WTC11 (cell line): ENCODE measurements around the gene PLEKHN1. TPM values are rescaled to one million over a fixed set of nuclear protein-coding genes. Genes with fewer than 3 reads are reported as not detected.

Experiments used
- ATAC-seq: fragments of 200-7000 bp; cut with Tn5 transposase; 2 replicates; pipeline ENCODE4 v1.10.0; 2021; ENCODE audit warnings: mild to moderate bottlenecking, moderate library complexity
- CTCF ChIA-PET: fragments of 300-600 bp; sonication (Branson Sonifier 250); formaldehyde crosslinking; loops from one replicate; lab custom pipeline; 2021; ENCODE audit warnings: antibody characterized with exemption; lab: Charles Lee
- POLR2A ChIA-PET: fragments of 350-600 bp; sonication (Branson Sonifier 250); formaldehyde crosslinking; loops from one replicate; lab custom pipeline; 2021; ENCODE audit warnings: antibody characterized with exemption; lab: Charles Lee
- DNase-seq: peaks from one replicate; pipeline ENCODE4 v3.0.0; 2021; ENCODE audit warnings: low spot score
- H3K27ac Mint-ChIP-seq: 2 replicates; pipeline ENCODE4 v1.8.0; 2021; ENCODE audit warnings: mixed read lengths
- H3K27me3 Mint-ChIP-seq: 2 replicates; pipeline ENCODE4 v1.8.0; 2021; ENCODE audit warnings: low read depth, mild to moderate bottlenecking, moderate library complexity, mixed read lengths
- H3K36me3 Mint-ChIP-seq: 2 replicates; pipeline ENCODE4 v1.8.0; 2021; ENCODE audit warnings: mixed read lengths
- H3K4me1 Mint-ChIP-seq: 2 replicates; pipeline ENCODE4 v1.8.0; 2022; ENCODE audit warnings: mixed read lengths
- H3K4me3 Mint-ChIP-seq: 2 replicates; pipeline ENCODE4 v1.8.0; 2021; ENCODE audit warnings: mild to moderate bottlenecking, moderate library complexity, mixed read lengths
- H3K9me3 Mint-ChIP-seq: 2 replicates; pipeline ENCODE4 v1.8.0; 2021; ENCODE audit warnings: mixed read lengths
- CREM ChIP-seq: sonication (generic); formaldehyde crosslinking; IDR thresholded peaks from 2 replicates; pipeline ENCODE4 v1.8.1; 2022; ENCODE audit warnings: mild to moderate bottlenecking, missing genetic modification reagents, moderate library complexity
- EMX1 ChIP-seq: fragments of 250-450 bp; sonication (Bioruptor Pico); IDR thresholded peaks from 2 replicates; pipeline ENCODE4 v1.8.0; 2021; ENCODE audit warnings: mild to moderate bottlenecking
- ESRRA ChIP-seq: sonication (generic); formaldehyde crosslinking; IDR thresholded peaks from 2 replicates; pipeline ENCODE4 v1.8.1; 2022; ENCODE audit warnings: mild to moderate bottlenecking, missing genetic modification reagents, borderline replicate concordance
- TEAD1 ChIP-seq: sonication (generic); formaldehyde crosslinking; IDR thresholded peaks from 2 replicates; pipeline ENCODE4 v1.8.0; 2022; ENCODE audit warnings: mild to moderate bottlenecking, missing genetic modification reagents
- ZNF317 ChIP-seq: sonication (generic); formaldehyde crosslinking; IDR thresholded peaks from 2 replicates; pipeline ENCODE4 v1.8.1; 2023; ENCODE audit warnings: low read depth, mild to moderate bottlenecking, moderate library complexity, missing genetic modification reagents, borderline replicate concordance
- ZNF423 ChIP-seq: fragments of 250-450 bp; sonication (Bioruptor Pico); IDR thresholded peaks from 2 replicates; pipeline ENCODE4 v2.1.2; 2022; ENCODE audit warnings: mild to moderate bottlenecking, moderate library complexity
- total RNA-seq: library from RNA; stranded (reverse); gene quantifications from 3 replicates; pipeline ENCODE4 v1.2.3, GENCODE V29; 2021
- TF ChIP-seq, protein P1 (sequence below): fragments of 250-450 bp; sonication (Bioruptor Pico); IDR thresholded peaks from 2 replicates; pipeline ENCODE4 v1.8.0; 2021; ENCODE audit warnings: mild to moderate bottlenecking
- TF ChIP-seq, protein P2 (sequence below): fragments of 250-450 bp; sonication (Bioruptor Pico); IDR thresholded peaks from 2 replicates; pipeline ENCODE4 v1.9.0; 2021; ENCODE audit warnings: moderate library complexity, mild to moderate bottlenecking, inconsistent platforms, borderline replicate concordance
- TF ChIP-seq, protein P3 (sequence below): sonication (generic); formaldehyde crosslinking; IDR thresholded peaks from 2 replicates; pipeline ENCODE4 v1.8.1; 2023; ENCODE audit warnings: mild to moderate bottlenecking, missing genetic modification reagents, moderate library complexity
- TF ChIP-seq, protein P4 (sequence below): sonication (generic); formaldehyde crosslinking; conservative IDR thresholded peaks from 2 replicates; pipeline ENCODE4 v1.8.1; 2023; ENCODE audit warnings: mild to moderate bottlenecking, low read depth, missing genetic modification reagents, moderate library complexity
- TF ChIP-seq, protein P5 (sequence below): sonication (generic); formaldehyde crosslinking; IDR thresholded peaks from 2 replicates; pipeline ENCODE4 v1.8.1; 2022; ENCODE audit warnings: mild to moderate bottlenecking, moderate library complexity, missing genetic modification reagents
- TF ChIP-seq, protein P6 (sequence below): sonication (generic); formaldehyde crosslinking; IDR thresholded peaks from 2 replicates; pipeline ENCODE4 v1.8.0; 2022; ENCODE audit warnings: mild to moderate bottlenecking, missing genetic modification reagents
- TF ChIP-seq, protein P7 (sequence below): sonication (generic); formaldehyde crosslinking; IDR thresholded peaks from 2 replicates; pipeline ENCODE4 v1.8.1; 2023; ENCODE audit warnings: mild to moderate bottlenecking, missing genetic modification reagents
- TF ChIP-seq, protein P8 (sequence below): sonication (generic); formaldehyde crosslinking; IDR thresholded peaks from 2 replicates; pipeline ENCODE4 v1.8.1; 2022; ENCODE audit warnings: mild to moderate bottlenecking, missing genetic modification reagents, moderate library complexity, borderline replicate concordance

PLEKHN1 gene
- total RNA-seq, 1 experiment from 2014 or later, result 3.4 TPM

DNA sequence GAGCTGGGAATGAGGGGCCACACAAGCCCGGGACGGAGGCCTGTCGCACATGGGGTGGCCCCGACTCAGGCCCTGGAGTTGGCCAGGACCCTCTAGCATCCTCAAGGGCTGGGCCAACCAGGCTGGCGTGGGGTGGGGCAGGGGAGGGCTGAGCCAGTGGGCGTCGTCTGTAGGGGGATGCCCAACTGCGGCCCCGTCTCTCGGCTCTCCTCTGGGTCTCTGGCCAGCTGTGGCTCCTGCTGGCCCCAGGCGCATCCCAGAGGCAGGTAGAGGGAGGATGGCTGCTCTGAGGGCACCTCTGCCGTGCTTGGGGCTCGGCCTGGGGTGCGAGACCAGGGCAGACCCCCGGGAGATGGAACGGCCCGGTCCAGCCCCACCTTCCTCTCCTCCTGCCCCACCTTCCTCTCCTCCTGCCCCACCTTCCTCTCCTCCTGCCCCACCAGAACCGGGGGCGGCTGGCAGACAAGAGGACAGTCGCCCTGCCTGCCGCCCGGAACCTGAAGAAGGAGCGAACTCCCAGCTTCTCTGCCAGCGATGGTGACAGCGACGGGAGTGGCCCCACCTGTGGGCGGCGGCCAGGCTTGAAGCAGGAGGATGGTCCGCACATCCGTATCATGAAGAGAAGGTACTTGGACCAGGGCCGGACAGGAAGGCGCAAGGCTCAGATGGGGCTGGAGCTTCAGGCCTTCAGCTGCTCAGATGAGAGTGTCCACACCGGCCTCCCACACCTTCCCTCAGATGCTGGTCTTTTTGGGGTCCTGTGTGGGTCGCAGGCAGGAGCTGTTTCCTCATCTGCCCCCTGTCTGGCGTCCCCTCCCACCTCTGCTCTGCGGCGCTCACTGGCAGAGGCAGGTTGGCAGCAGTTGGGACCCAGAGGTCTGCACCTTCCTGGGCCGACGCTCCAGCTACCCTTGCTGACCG, 36.3 kb upstream of the PLEKHN1 start (continued):
- TF ChIP-seq, protein P1, sequence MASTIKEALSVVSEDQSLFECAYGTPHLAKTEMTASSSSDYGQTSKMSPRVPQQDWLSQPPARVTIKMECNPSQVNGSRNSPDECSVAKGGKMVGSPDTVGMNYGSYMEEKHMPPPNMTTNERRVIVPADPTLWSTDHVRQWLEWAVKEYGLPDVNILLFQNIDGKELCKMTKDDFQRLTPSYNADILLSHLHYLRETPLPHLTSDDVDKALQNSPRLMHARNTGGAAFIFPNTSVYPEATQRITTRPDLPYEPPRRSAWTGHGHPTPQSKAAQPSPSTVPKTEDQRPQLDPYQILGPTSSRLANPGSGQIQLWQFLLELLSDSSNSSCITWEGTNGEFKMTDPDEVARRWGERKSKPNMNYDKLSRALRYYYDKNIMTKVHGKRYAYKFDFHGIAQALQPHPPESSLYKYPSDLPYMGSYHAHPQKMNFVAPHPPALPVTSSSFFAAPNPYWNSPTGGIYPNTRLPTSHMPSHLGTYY (CRISPR knock-in tag), result no peak

DNA sequence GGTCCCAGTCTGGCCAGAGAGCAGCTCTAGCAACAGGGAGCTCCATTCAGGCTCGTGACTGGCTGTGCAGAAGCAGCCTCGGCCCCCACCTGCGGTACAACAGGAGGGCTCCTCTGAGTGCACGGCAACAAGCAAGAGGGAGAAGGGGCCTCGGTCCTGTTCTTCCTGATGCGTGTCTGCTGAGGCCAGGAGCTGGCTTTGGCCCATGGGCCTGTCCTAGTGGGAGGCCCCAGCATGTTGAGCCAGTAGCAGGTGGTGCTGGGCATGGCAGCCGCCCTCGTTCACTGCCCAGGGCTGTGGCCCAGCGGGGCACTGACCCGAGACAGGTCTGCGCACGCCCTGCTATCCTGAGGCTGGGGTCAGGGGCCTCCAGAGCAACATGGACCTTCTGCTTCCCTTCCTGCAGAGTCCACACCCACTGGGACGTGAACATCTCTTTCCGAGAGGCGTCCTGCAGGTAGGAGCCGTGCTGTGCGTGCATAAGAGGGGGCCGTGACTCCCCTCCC, 35.6 kb upstream of the PLEKHN1 start:
- H3K4me3 Mint-ChIP-seq, result no peak overlapping the region
- no peak overlapping the region for H3K27ac Mint-ChIP-seq
- TF ChIP-seq CREM (CRISPR knock-in tag) (no peak), ZNF423 (CRISPR knock-in tag) (no peak), ZNF317 (no peak), TEAD1 (CRISPR knock-in tag) (no peak), EMX1 (CRISPR knock-in tag) (no peak), ESRRA (no peak)
- TF ChIP-seq, protein P2, sequence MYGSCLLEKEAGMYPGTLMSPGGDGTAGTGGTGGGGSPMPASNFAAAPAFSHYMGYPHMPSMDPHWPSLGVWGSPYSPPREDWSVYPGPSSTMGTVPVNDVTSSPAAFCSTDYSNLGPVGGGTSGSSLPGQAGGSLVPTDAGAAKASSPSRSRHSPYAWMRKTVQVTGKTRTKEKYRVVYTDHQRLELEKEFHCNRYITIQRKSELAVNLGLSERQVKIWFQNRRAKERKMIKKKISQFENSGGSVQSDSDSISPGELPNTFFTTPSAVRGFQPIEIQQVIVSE (CRISPR knock-in tag), result no peak
- TF ChIP-seq, protein P3, sequence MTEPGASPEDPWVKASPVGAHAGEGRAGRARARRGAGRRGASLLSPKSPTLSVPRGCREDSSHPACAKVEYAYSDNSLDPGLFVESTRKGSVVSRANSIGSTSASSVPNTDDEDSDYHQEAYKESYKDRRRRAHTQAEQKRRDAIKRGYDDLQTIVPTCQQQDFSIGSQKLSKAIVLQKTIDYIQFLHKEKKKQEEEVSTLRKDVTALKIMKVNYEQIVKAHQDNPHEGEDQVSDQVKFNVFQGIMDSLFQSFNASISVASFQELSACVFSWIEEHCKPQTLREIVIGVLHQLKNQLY (CRISPR knock-in tag), result no peak
- TF ChIP-seq, protein P4, sequence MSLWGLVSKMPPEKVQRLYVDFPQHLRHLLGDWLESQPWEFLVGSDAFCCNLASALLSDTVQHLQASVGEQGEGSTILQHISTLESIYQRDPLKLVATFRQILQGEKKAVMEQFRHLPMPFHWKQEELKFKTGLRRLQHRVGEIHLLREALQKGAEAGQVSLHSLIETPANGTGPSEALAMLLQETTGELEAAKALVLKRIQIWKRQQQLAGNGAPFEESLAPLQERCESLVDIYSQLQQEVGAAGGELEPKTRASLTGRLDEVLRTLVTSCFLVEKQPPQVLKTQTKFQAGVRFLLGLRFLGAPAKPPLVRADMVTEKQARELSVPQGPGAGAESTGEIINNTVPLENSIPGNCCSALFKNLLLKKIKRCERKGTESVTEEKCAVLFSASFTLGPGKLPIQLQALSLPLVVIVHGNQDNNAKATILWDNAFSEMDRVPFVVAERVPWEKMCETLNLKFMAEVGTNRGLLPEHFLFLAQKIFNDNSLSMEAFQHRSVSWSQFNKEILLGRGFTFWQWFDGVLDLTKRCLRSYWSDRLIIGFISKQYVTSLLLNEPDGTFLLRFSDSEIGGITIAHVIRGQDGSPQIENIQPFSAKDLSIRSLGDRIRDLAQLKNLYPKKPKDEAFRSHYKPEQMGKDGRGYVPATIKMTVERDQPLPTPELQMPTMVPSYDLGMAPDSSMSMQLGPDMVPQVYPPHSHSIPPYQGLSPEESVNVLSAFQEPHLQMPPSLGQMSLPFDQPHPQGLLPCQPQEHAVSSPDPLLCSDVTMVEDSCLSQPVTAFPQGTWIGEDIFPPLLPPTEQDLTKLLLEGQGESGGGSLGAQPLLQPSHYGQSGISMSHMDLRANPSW (CRISPR knock-in tag), result no peak
- TF ChIP-seq, protein P5, sequence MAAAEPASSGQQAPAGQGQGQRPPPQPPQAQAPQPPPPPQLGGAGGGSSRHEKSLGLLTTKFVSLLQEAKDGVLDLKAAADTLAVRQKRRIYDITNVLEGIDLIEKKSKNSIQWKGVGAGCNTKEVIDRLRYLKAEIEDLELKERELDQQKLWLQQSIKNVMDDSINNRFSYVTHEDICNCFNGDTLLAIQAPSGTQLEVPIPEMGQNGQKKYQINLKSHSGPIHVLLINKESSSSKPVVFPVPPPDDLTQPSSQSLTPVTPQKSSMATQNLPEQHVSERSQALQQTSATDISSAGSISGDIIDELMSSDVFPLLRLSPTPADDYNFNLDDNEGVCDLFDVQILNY, result no peak
- TF ChIP-seq, protein P6, sequence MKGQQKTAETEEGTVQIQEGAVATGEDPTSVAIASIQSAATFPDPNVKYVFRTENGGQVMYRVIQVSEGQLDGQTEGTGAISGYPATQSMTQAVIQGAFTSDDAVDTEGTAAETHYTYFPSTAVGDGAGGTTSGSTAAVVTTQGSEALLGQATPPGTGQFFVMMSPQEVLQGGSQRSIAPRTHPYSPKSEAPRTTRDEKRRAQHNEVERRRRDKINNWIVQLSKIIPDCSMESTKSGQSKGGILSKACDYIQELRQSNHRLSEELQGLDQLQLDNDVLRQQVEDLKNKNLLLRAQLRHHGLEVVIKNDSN (CRISPR knock-in tag), result no peak
- TF ChIP-seq, protein P7, sequence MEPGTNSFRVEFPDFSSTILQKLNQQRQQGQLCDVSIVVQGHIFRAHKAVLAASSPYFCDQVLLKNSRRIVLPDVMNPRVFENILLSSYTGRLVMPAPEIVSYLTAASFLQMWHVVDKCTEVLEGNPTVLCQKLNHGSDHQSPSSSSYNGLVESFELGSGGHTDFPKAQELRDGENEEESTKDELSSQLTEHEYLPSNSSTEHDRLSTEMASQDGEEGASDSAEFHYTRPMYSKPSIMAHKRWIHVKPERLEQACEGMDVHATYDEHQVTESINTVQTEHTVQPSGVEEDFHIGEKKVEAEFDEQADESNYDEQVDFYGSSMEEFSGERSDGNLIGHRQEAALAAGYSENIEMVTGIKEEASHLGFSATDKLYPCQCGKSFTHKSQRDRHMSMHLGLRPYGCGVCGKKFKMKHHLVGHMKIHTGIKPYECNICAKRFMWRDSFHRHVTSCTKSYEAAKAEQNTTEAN, result no peak
- TF ChIP-seq, protein P1 (CRISPR knock-in tag), result no peak
- TF ChIP-seq, protein P8, sequence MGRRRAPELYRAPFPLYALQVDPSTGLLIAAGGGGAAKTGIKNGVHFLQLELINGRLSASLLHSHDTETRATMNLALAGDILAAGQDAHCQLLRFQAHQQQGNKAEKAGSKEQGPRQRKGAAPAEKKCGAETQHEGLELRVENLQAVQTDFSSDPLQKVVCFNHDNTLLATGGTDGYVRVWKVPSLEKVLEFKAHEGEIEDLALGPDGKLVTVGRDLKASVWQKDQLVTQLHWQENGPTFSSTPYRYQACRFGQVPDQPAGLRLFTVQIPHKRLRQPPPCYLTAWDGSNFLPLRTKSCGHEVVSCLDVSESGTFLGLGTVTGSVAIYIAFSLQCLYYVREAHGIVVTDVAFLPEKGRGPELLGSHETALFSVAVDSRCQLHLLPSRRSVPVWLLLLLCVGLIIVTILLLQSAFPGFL (CRISPR knock-in tag), result no peak
- CTCF ChIA-PET, result interaction anchor here (0.8 to 2.9 kb wide), 5 partner anchors 8 to 25 kb away, joined by 3 to 20 read pairs (median 5); no protein-coding TSS in a partner anchor
- DNase-seq (no peak), ATAC-seq (no peak)
- peaks cover 14% of the 10 kb centered on the region for H3K4me1 Mint-ChIP-seq
- no peaks in the 10 kb centered on the region for H3K9me3 Mint-ChIP-seq
- H3K36me3 Mint-ChIP-seq, result no peaks in the 10 kb centered on the region
- H3K27me3 Mint-ChIP-seq, result peaks cover 90% of the 10 kb centered on the region
- POLR2A ChIA-PET, result no interaction called here
